Breast epithelium (tissue), 4 donors: ENCODE measurements around the gene MOB1A. TPM values are rescaled to one million over a fixed set of nuclear protein-coding genes. Genes with fewer than 3 reads are reported as not detected.

Experiments
- DNase-seq, 2 donors: peaks; one replicate each; pipeline ENCODE4 v3.0.0-alpha.2; 2019; ENCODE audit warnings: low spot score in 2 of 2
- H3K27ac ChIP-seq, 2 donors: fragments of 200-600 bp; sonication (generic) in 1 of 2; one replicate each; pipeline ENCODE4 v1.5.1; 2016 to 2019; ENCODE audit warnings: mild to moderate bottlenecking in 1 of 2
- H3K27me3 ChIP-seq, 2 donors: fragments of 200-600 bp; sonication (generic) in 1 of 2; one replicate each; pipeline versions ENCODE4 v1.5.1 to v1.6.0; 2017 to 2019; ENCODE audit warnings: control low read depth in 1 of 2, mild to moderate bottlenecking in 1 of 2
- H3K36me3 ChIP-seq: fragments of 200-600 bp; one replicate; pipeline ENCODE4 v1.5.1; 2019
- H3K4me1 ChIP-seq, 2 donors: fragments of 200-600 bp; sonication (generic); one replicate each; pipeline ENCODE4 v1.5.1; 2016 to 2019; ENCODE audit warnings: control low read depth in 1 of 2
- H3K4me3 ChIP-seq, 3 donors: fragments of 200-600 bp; sonication (generic); 1 replicate in 2 of 3; 2 replicates in 1 of 3; pipeline ENCODE4 v1.5.1; 2016 to 2019; ENCODE audit warnings: mild to moderate bottlenecking in 3 of 3, moderate library complexity in 2 of 3
- H3K9me3 ChIP-seq, 2 donors: fragments of 200-600 bp; sonication (generic) in 1 of 2; one replicate each; pipeline ENCODE4 v1.5.1; 2016 to 2019; ENCODE audit warnings: control low read depth in 1 of 2
- CTCF ChIP-seq, 3 donors: fragments of 450-650 bp; IDR thresholded peaks; one replicate each; pipeline ENCODE4 v1.5.1; 2016 to 2017; ENCODE audit warnings: antibody characterized with exemption in 3 of 3, mild to moderate bottlenecking in 3 of 3, moderate library complexity in 3 of 3
- POLR2A ChIP-seq: fragments of 450-650 bp; IDR thresholded peaks from one replicate; pipeline ENCODE4 v1.6.1; 2016; ENCODE audit warnings: antibody characterized with exemption, mild to moderate bottlenecking, moderate library complexity
- POLR2AphosphoS5 ChIP-seq, 3 donors: sonication (generic); formaldehyde crosslinking; IDR thresholded peaks; one replicate each; pipeline ENCODE4 v1.6.1; 2017; ENCODE audit warnings: antibody characterized with exemption in 3 of 3
- intact Hi-C: fragments of 100-400 bp; cut with DNase I; formaldehyde crosslinking; loops from one replicate; pipeline ENCODE4 v1.15.1; 2023; ENCODE audit warnings: low total_unique reads
- total RNA-seq, 3 donors: library from RNA; depleted of rRNA; stranded (reverse); fragments of >200 nt; gene quantifications; one replicate each; pipeline ENCODE4 v1.1.0, GENCODE V29; 2016

MOB1A gene
- total RNA-seq, 3 donors from 2014 or later: 87.8 to 107 (median 98.4) TPM

GRCh38 chr2:74162951-74163350 lies 15.7 kb downstream of the MOB1A start:
- Histone ChIP-seq H3K27ac (no peak overlapping the region), H3K9me3 (no peaks in the 10 kb centered on the region), H3K4me3 (no peak overlapping the region), H3K27me3 (no peaks in the 10 kb centered on the region), H3K36me3 (peaks cover 4% of the 10 kb centered on the region), H3K4me1 (no peaks in the 10 kb centered on the region)
- intact Hi-C loops: no loop called here
- no peak for DNase-seq
- TF ChIP-seq POLR2AphosphoS5 (IDR thresholded peaks at IDR 0.05): no peak
- no peak for TF ChIP-seq CTCF (IDR thresholded peaks at IDR 0.05)
- no peak for TF ChIP-seq POLR2A

DNA sequence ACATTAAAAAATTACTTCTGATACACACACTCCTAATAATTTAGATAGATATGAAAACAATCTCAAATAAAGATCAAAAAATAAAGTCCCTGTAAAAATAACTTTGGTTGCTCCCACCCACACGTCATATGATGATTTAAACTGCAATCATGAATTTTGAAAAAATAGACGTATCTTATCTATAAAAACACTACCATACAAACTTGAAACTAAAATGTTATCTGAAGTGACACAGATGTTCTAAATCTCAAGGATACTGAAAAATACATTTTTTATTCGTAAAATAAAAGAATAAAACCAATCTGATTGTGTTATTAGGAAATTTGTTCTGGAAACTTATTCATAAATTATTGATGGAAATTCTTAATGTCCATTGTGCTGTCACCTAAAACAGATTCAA lies 22.8 kb downstream of the MOB1A start:
- DNase-seq: no peak
- intact Hi-C loops: no loop called here
- no peaks in the 10 kb centered on the region for H3K9me3 ChIP-seq
- H3K4me1 ChIP-seq: no peaks in the 10 kb centered on the region
- no peaks in the 10 kb centered on the region for H3K36me3 ChIP-seq
- no peak overlapping the region for H3K4me3 ChIP-seq
- H3K27ac ChIP-seq: no peak overlapping the region
- TF ChIP-seq CTCF (IDR thresholded peaks at IDR 0.05) (no peak), POLR2A (no peak), POLR2AphosphoS5 (IDR thresholded peaks at IDR 0.05) (no peak)
- H3K27me3 ChIP-seq: no peaks in the 10 kb centered on the region

GRCh38 chr2:74152954-74153353 lies 25.7 kb downstream of the MOB1A start:
- DNase-seq: no peak
- no peak overlapping the region for H3K4me3 ChIP-seq
- TF ChIP-seq POLR2A (no peak), CTCF (IDR thresholded peaks at IDR 0.05) (no peak), POLR2AphosphoS5 (IDR thresholded peaks at IDR 0.05) (no peak)
- no peaks in the 10 kb centered on the region for H3K36me3 ChIP-seq
- H3K27ac ChIP-seq: no peak overlapping the region
- H3K27me3 ChIP-seq: no peaks in the 10 kb centered on the region
- intact Hi-C loops: no loop called here
- H3K9me3 ChIP-seq: no peaks in the 10 kb centered on the region
- H3K4me1 ChIP-seq: no peaks in the 10 kb centered on the region

- no peak for DNase-seq
- no peaks in the 10 kb centered on the region for H3K9me3 ChIP-seq
- H3K4me3 ChIP-seq: no peak overlapping the region
- no peak for TF ChIP-seq CTCF (IDR thresholded peaks at IDR 0.05)
- TF ChIP-seq POLR2AphosphoS5 (IDR thresholded peaks at IDR 0.05): no peak
- TF ChIP-seq POLR2A: no peak
- peaks cover 8 to 9% of the 10 kb centered on the region in 2 donors for H3K4me1 ChIP-seq
- H3K27me3 ChIP-seq: no peaks in the 10 kb centered on the region
- H3K27ac ChIP-seq: no peak overlapping the region
- H3K36me3 ChIP-seq: no peaks in the 10 kb centered on the region
- intact Hi-C loops: no loop called here
These were observed 28.9 kb downstream of the MOB1A start for GRCh38 chr2:74149570-74150319.

DNA sequence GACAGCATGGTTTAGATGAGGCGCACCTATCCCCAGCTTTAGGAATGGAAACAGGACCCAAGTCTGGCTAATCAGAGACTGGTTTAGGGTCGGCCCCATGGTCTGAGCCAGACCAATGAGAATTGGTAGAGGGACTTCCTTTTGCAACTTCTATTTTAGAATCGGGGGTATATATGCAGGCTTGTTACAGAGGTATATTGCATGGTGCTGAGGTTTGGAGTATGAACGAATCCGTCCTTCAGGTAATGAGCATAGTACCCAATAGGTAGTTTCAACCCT lies 29.5 kb downstream of the MOB1A start:
- no peaks in the 10 kb centered on the region for H3K9me3 ChIP-seq
- no peak overlapping the region for H3K27ac ChIP-seq
- DNase-seq: no peak
- H3K27me3 ChIP-seq: no peaks in the 10 kb centered on the region
- intact Hi-C loops: no loop called here
- H3K4me3 ChIP-seq: no peak overlapping the region
- H3K4me1 ChIP-seq: peaks cover 8 to 9% of the 10 kb centered on the region in 2 donors
- TF ChIP-seq POLR2A: no peak
- TF ChIP-seq POLR2AphosphoS5 (IDR thresholded peaks at IDR 0.05): no peak
- no peak for TF ChIP-seq CTCF (IDR thresholded peaks at IDR 0.05)
- no peaks in the 10 kb centered on the region for H3K36me3 ChIP-seq
